NCI-H748 (cell line): Measurements from ENCODE around the gene TJP1.
"Not testable (repeated sequence)": the region's sequence is repeated elsewhere in the genome, so short reads cannot be mapped to it uniquely, and the experiment has no call there.

Source experiments
- DNase-seq: peaks from one replicate; lab custom pipeline; 2025; ENCODE audit not compliant: unreplicated experiment; lab: John Stamatoyannopoulos, UW

Gene TJP1

GRCh38 chr15:29670266-29670665 lies 152.0 kb downstream of the TJP1 start:
- DNase-seq, result no peak

GRCh38 chr15:29669823-29670222 lies 152.4 kb downstream of the TJP1 start:
- no peak for DNase-seq

GRCh38 chr15:29668120-29668602 lies 154.1 kb downstream of the TJP1 start:
- peak; percentile 82 for DNase-seq

- DNase-seq, result no peak
Measured at GRCh38 chr15:29666241-29666640, 156.0 kb downstream of the TJP1 start.

GRCh38 chr15:29665444-29666003 lies 156.7 kb downstream of the TJP1 start:
- no peak for DNase-seq

- DNase-seq, result no peak
Measured at GRCh38 chr15:29664406-29664805, 157.9 kb downstream of the TJP1 start.

- DNase-seq, result not testable (repeated sequence)
Measured at GRCh38 chr15:29657476-29657817, 164.8 kb downstream of the TJP1 start.

DNA sequence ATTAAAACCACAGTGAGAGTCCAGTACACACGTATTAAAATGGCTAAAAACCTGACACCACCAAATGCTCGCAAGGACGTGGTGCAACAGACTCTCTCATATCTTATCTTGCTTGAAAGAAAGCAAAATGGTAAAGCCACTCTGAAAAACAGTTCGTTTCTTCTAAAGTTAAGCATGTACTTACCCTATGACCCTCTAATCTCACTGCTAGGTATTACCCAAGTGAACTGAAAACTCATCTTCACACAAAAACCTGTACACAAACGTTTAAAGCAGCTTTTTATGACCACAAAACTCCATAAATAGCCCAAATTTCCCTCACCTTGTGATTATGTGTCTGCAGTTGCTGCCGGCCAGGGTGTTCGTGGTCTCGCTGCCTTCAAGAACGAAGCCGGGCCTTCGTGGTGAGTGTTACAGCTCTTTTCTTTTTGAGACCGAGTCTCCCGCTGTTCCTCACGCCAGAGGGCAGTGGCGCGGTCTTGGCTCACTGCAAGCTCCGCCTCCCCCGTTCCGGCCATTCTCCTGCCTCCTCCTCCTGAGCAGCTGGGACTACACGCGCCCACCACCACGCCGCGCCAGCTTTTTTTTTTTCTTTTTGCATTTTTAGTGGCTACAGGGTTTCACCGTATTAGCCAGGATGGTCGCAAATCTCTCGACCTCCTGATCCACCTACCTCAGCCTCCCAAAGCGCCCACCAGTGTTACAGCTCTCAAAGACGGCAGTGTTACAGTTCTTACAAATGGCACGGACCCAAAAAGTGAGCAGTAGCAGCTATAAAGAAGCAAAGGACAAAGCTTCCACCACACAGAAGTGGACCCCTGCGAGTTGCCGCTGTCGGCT lies 165.4 kb downstream of the TJP1 start:
- no peak for DNase-seq

DNA sequence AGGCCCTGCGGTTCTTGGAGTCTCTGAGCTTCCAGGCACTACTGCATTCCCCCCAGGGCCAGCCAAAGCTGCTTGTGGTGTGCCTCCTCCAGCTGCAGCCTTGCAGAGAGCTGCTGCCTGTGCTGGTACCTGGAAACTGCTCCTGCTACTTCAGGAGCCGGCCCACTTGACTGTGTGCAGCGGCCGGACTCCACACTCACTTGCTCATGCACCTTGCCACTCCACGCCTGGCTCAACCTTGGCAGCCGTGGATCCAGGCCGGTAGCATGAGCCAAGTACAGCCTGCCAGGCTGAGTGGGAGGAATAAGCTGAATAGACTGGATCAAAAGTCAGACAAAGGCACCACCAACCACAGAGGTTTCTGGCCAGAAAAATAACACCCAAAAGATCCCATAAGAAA lies 169.7 kb downstream of the TJP1 start:
- no peak for DNase-seq

DNA sequence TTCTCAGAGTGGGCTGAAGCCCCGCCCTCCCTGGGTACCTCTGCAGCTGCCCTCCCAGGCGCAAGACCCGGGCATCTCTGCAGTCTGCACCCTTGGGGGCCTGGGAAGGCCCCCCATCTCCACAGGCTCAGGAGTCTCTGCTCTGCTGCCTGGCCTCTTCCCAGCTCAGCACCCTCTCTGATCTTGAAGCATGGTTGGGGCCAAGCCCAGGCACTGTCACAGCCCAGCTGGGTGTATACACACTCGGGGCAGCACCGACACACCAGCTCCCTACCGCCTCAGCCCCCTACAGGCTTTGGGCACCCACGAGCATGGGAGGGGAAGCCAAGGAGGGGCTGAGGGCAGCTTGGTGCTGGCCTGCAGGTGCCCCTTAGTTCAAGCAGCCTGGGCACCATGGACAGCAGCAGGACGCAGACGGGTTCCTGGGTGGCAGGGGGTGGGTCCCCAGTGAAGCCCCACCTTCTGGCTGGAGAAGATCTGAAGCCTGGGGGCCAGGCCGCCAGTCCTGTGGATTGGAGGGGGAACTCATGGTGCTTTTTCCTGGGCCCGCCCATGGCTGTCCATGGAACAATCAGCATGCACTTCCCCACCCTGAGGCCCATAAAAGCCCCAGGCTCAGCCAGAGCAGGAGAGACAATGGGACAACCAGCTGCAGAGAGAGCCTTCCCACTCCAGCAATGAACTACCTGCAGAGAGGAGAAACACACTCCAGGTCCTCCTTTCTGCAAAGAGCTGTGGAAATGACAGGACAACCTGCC lies 170.6 kb downstream of the TJP1 start:
- no peak for DNase-seq
